ENCODE measurements around the gene MED7. TPM values are rescaled to one million over a fixed set of nuclear protein-coding genes. Genes with fewer than 3 reads are reported as not detected.

Gene MED7
- total RNA-seq, 2 donors from 2014 or later = 10.5 to 14.2 TPM

DNA sequence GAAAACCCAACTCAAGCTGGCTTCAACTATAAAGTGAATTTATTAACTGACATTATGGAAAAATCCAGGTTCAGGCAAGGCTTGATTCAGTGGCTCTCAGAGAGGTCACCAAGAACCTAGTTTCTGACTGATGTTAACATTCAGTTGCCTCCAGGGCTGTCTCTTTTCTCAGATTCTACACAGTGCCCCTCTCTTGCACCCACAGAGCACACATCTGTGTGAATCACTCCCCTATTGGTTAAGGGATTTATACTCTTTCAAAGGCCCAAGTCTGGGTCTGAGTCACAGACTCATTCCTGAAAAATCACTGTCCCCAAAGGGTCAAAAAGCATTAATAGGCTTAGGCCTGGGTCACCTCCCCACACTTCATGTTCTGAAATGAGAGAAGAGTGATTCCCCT, 27.7 kb downstream of the MED7 start:
- intact Hi-C loops (cut with DNase I) = loop anchor here in 1 of 2 donors (2.0 kb wide), 1 partner anchor 34 kb away; no protein-coding TSS in a partner anchor
- no peak for DNase-seq (ENCODE audit: low spot score)

DNA sequence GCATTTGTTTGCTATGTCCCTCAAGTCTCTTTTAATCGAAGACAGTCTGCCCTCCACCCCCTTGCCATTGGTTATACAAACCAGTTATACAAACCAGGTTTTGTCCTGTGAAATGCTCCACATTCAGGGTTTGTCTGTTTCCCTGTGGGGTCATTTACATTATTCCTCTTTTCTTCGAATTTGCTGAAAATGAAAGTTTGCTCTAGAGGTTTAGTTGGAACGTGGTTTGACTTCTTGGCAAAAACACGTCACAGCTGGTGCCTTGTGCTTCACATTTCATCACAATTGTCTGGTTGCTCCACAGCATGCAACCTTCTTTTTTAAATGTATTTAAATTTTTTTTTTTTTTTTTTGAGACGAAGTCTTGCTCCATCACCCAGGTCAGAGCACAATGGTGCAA, 29.7 kb downstream of the MED7 start:
- no peak for DNase-seq (ENCODE audit: low spot score)
- intact Hi-C loops (cut with DNase I) = no loop called here

DNA sequence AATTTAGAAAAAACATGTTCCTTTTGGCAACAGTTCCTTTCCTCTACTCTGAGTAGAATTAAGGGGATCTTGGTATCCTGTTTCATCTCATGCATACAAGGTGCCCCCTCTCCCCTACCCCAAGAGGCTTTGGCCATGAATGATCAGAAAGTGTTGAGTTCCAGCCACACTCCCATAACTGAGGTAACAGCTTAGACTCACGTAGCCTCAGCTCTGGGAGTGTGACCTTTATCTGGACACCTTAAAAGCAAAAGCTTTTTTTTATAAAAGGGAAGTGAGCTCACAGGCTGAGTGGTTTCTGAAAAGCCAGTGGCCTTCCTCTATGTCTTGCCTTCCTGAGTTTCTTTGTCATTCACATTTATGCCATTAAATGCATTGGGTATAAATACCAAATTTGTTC, 32.9 kb downstream of the MED7 start:
- DNase-seq (ENCODE audit: low spot score) = no peak
- intact Hi-C loops (cut with DNase I) = no loop called here

DNA sequence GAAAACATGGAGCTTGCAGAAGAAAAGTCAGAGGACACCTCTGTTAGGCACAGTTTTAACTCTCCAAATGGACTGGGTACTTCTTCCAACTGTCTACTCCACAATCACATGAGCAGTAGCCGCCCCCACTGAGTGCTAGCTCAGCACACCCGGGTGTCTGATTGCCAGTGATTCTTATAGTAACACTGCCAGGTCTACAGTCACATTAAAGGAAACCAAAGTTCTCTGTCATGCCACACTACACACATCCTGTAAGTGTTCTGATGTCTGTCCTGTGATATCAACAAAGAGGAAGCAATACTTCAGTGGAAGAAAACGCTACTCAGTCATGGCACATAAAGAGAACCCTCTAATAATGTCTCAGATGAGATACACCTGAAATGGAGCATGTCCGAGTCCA, 33.7 kb downstream of the MED7 start, which contains the start of gene HAVCR2:
TSS of gene HAVCR2 (minus strand) at position 69 of the 400 bp plus-strand sequence. CDS start at position 8, 61 bp downstream.
- intact Hi-C loops (cut with DNase I) = no loop called here
- DNase-seq (ENCODE audit: low spot score) = no peak

DNA sequence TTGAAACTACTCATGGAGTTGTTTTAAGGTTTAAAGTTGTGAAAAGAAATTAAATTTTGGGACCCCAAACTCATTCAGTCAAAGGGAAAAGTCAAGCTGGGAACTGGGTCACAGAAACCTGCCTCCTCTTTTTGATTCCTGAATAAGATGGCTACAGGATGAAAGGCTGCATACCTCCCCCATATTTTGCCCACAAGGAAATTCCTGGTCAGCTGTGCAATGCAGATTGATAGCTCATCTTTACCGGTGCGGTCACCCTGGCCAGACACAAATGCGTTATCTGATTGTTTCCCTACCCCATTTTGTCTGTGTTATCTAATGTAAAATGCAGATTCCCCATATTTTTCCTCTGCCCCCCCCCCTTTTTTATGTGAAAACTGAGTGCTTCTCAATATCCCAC, 35.2 kb downstream of the MED7 start:
- no peak for DNase-seq (ENCODE audit: low spot score)
- intact Hi-C loops (cut with DNase I) = no loop called here

DNA sequence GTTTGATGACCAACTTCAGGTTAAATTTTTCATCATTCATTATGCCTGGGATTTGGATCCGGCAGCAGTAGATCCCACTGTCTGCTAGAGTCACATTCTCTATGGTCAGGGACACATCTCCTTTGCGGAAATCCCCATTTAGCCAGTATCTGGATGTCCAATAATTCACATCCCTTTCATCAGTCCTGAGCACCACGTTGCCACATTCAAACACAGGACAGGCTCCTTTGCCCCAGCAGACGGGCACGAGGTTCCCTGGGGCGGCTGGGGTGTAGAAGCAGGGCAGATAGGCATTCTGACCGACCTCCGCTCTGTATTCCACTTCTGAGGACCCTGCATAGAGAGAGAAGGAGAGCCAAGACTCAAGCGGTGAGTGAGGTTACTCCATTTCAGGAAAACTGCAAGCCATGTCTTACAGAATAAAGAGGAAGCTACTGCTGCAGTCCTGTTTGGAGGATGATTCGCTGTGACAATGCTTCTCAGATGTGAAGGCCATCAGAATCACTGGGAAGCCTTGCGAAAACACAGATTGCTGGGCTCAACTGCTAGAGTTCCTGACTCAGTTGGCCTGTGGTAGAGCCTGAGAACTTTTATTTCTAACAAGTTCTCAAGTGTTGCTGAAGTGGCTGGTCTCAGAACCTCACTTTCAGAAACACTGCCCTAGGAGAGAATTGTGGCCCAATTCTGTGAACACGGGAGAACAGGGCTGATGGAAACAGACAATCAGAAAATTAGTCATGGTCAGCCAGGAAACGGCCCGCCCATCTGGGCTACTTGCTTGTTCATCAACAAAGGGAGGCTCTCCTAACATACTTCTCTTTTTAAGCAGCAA, 35.8 kb downstream of the MED7 start:
- peak; percentile 87 for DNase-seq (ENCODE audit: low spot score)
- intact Hi-C loops (cut with DNase I) = no loop called here

DNA sequence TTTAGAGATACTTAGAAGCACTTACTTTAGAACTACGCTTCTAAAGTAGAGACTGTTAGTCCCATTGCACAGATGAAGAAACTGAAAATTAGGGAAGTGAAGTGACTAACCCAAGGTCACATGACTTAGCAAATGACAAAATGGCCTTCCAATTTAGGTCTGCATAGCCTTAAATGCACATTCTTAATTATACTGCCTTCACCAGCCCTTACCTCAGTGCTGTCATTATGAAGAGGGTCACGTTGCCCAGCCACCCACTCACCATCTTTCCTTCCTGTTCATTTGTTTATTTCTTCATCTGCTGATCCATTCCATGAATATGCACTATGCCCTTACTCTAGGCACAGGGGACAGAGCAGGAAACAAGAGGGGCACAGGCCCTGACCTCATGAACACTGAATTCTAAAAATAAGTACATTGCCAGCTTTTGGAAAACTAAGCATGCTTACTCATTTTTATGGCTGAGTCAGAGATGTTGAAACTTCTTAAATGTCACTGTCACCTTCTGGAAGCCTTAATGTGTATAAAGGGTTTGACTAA, 42.5 kb downstream of the MED7 start:
- intact Hi-C loops (cut with DNase I) = no loop called here
- no peak for DNase-seq (ENCODE audit: low spot score)

DNA sequence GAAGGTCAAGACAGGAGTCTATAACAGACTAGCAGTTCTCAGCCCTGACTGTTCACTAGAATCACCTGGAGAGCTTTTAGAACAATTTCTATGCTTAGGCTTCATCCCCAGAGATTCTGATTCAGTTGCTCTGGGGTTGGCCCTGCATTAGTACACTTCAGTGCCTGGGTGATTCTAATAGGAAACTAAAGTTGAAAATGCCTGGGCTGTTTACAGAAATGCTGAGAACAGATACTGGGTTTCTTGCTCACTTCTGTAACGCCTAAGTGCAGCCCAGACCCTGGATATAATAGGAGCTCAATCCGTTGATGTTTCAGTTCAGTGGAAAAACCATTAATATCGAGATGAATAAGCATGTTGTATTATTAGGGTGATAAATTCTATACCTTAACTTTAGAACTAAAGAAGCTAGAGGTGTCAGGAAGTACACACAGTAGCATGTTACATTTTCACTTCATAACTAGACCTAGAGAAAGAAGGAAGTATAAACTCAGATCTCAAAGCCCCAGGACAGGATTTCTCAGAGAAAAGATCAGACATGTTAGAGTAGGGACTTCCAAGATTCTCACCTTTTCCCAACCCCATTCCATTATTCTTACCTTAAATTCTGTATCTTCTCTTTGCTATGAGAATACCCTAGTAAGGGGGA, 54.2 kb downstream of the MED7 start:
- no peak for DNase-seq (ENCODE audit: low spot score)
- intact Hi-C loops (cut with DNase I) = no loop called here

Other genes with a start within 250 kb of the MED7 start
- under 1 TPM in 1 of 2 donors, not detected in 1; 0.42 TPM for gene TIMD4, start 179.6 kb downstream of the MED7 start, total RNA-seq
- under 1 TPM in 1 of 2 donors, not detected in 1; 0.19 TPM for gene HAVCR1, start 83.7 kb downstream of the MED7 start, total RNA-seq
- gene HAVCR2, start 33.8 kb downstream of the MED7 start, total RNA-seq = 10 to 100 TPM in 1 of 2 donors, 1 to 10 TPM in 1; 8.4 to 16.1 TPM
- not detected for gene GARIN3, start 23.4 kb upstream of the MED7 start, total RNA-seq
- 1 to 10 TPM; 1.2 to 2.6 TPM for gene ITK, start 38.0 kb upstream of the MED7 start, total RNA-seq
- 100 to 1,000 TPM in 1 of 2 donors, 10 to 100 TPM in 1; 96.6 to 109 TPM for gene CYFIP2, start 123.3 kb upstream of the MED7 start, total RNA-seq